Keratinocyte (primary cell): Measurements from ENCODE around the gene HBB. TPM values are rescaled to one million over a fixed set of nuclear protein-coding genes. Genes with fewer than 3 reads are reported as not detected.

Source experiments
- DNase-seq: peaks from one replicate; pipeline ENCODE4 v3.0.0-alpha.2; 2011; ENCODE audit warnings: low read depth, missing footprints, low spot score
- FAIRE-seq: peaks from 2 replicates; lab custom pipeline; 2011; peaks lifted over from hg19 to GRCh38; lab: Jason Lieb, UNC
- H2AFZ ChIP-seq: 2 replicates; pipeline ENCODE4 v1.6.0; 2012; ENCODE audit warnings: low read length, control low read depth, inconsistent platforms; ENCODE audit not compliant: control insufficient read depth
- H3K27ac ChIP-seq: 2 replicates; pipeline ENCODE4 v1.5.1; 2011; ENCODE audit warnings: low read length; ENCODE audit not compliant: control insufficient read depth, insufficient read depth
- H3K27me3 ChIP-seq: 3 replicates; pipeline ENCODE4 v1.6.0; 2011; ENCODE audit warnings: low read length; ENCODE audit not compliant: control insufficient read depth, insufficient read depth; ENCODE audit errors: extremely low read depth
- H3K36me3 ChIP-seq, 2 experiments: 2 replicates in 1 of 2; 3 replicates in 1 of 2; pipeline ENCODE4 v1.5.1; 2011; ENCODE audit warnings: low read length in 2 of 2, mild to moderate bottlenecking in 1 of 2; ENCODE audit not compliant: control insufficient read depth in 2 of 2, insufficient read depth in 2 of 2; ENCODE audit errors: extremely low read depth in 1 of 2
- H3K4me1 ChIP-seq: 3 replicates; pipeline ENCODE4 v1.5.1; 2011; ENCODE audit warnings: low read length; ENCODE audit not compliant: control insufficient read depth, insufficient read depth; ENCODE audit errors: extremely low read depth
- H3K4me2 ChIP-seq: 3 replicates; pipeline ENCODE4 v1.6.0; 2011; ENCODE audit warnings: low read depth, low read length; ENCODE audit not compliant: control insufficient read depth, insufficient read depth; ENCODE audit errors: extremely low read depth
- H3K4me3 ChIP-seq, 3 experiments: fragments of 200-600 bp in 1 of 3; sonication (generic) in 1 of 3; 2 replicates in 2 of 3; 3 replicates in 1 of 3; pipeline ENCODE4 v1.5.1; 2011 to 2016; ENCODE audit warnings: low read length in 3 of 3, mild to moderate bottlenecking in 3 of 3, control low read depth in 2 of 3, inconsistent platforms in 1 of 3, low read depth in 1 of 3, mixed read lengths in 1 of 3, mixed run types in 1 of 3, moderate library complexity in 1 of 3; ENCODE audit not compliant: control insufficient read depth in 2 of 3, insufficient read depth in 2 of 3; ENCODE audit errors: extremely low read depth in 1 of 3
- H3K79me2 ChIP-seq: 2 replicates; pipeline ENCODE4 v1.6.0; 2012; ENCODE audit warnings: low read length; ENCODE audit not compliant: control insufficient read depth, insufficient read depth
- H3K9ac ChIP-seq: 3 replicates; pipeline ENCODE4 v1.6.0; 2011; ENCODE audit warnings: low read length; ENCODE audit not compliant: control insufficient read depth, insufficient read depth; ENCODE audit errors: extremely low read depth
- H3K9me1 ChIP-seq: 3 replicates; pipeline ENCODE4 v1.6.0; 2011; ENCODE audit warnings: low read length; ENCODE audit not compliant: control insufficient read depth, insufficient read depth; ENCODE audit errors: extremely low read depth
- H3K9me3 ChIP-seq: 2 replicates; pipeline ENCODE4 v1.5.1; 2012; ENCODE audit warnings: low read depth, low read length; ENCODE audit not compliant: control insufficient read depth
- H4K20me1 ChIP-seq: 3 replicates; pipeline ENCODE4 v1.6.0; 2011; ENCODE audit warnings: low read length; ENCODE audit not compliant: control insufficient read depth, insufficient read depth; ENCODE audit errors: extremely low read depth
- EZH2 ChIP-seq: IDR thresholded peaks from one replicate; pipeline ENCODE4 v1.6.1; 2012; ENCODE audit warnings: inconsistent platforms, mild to moderate bottlenecking, low read length, moderate library complexity
- dilution Hi-C: fragments of 300-500 bp; cut with MboI; formaldehyde crosslinking; loops from one replicate; pipeline ENCODE4 v1.7.0; 2020; ENCODE audit warnings: low sequenced_read_pairs; ENCODE audit not compliant: extremely low pct_ligation_motif_present
- polyA plus RNA-seq, 5 experiments: library from polyadenylated mRNA; depleted of rRNA in 3 of 5; stranded (reverse) in 3 of 5; stranded (forward) in 1 of 5; unstranded in 1 of 5; fragments of >200 nt; gene quantifications; 1 replicate in 1 of 5; 2 replicates in 3 of 5; 3 replicates in 1 of 5; pipeline versions ENCODE4 v1.2.1 to v1.2.3, GENCODE V29; 2011 to 2012; ENCODE audit warnings: missing spikeins in 2 of 5, low read depth in 1 of 5, low replicate concordance in 1 of 5
- TF ChIP-seq, protein P1 (sequence below), 3 experiments: IDR thresholded peaks in 1 of 3; conservative IDR thresholded peaks in 1 of 3; optimal IDR thresholded peaks in 1 of 3; 2 replicates in 2 of 3; 3 replicates in 1 of 3; pipeline versions ENCODE3 to v1.5.1; 2011; ENCODE audit warnings: low read length in 3 of 3, mild to moderate bottlenecking in 3 of 3, moderate library complexity in 2 of 3, control low read depth in 1 of 3, inconsistent platforms in 1 of 3; ENCODE audit not compliant: insufficient read depth in 2 of 3; ENCODE audit errors: extremely low read depth in 1 of 3

Gene HBB
- polyA plus RNA-seq, 1 donor (not counting 4 experiments of a cell fraction or from before 2014, with no cell fraction given), result not detected

DNA sequence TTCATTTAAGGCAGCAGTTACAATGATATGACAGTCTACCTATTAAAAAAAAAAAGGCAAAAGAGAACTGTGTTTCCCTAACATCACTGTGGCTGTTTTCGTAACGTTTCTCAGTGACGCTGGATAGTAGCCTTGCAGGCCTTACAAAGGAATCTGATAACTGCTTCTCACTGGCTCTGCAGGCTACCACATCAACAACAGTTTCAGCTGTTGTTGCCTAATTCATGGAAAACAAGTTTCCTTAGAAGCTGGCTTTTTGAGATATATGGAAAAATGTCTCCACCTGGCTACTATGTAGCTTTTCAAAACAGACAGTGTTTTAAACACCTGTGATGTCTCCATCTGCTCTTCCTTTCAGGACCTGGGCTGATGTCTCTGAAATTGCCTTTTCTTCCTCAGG lies 30.1 kb downstream of the HBB start:
- FAIRE-seq (no peak), DNase-seq (no peak)
- H3K36me3 ChIP-seq, result no peaks in the 10 kb centered on the region
- H4K20me1 ChIP-seq, result no peaks in the 10 kb centered on the region
- no peak overlapping the region for H3K27ac ChIP-seq
- no peaks in the 10 kb centered on the region for H3K9me1 ChIP-seq
- H3K4me2 ChIP-seq, result no peak overlapping the region
- no peak overlapping the region for H2AFZ ChIP-seq
- H3K79me2 ChIP-seq, result no peaks in the 10 kb centered on the region
- dilution Hi-C loops, result no loop called here
- H3K27me3 ChIP-seq, result no peaks in the 10 kb centered on the region
- TF ChIP-seq, protein P1, sequence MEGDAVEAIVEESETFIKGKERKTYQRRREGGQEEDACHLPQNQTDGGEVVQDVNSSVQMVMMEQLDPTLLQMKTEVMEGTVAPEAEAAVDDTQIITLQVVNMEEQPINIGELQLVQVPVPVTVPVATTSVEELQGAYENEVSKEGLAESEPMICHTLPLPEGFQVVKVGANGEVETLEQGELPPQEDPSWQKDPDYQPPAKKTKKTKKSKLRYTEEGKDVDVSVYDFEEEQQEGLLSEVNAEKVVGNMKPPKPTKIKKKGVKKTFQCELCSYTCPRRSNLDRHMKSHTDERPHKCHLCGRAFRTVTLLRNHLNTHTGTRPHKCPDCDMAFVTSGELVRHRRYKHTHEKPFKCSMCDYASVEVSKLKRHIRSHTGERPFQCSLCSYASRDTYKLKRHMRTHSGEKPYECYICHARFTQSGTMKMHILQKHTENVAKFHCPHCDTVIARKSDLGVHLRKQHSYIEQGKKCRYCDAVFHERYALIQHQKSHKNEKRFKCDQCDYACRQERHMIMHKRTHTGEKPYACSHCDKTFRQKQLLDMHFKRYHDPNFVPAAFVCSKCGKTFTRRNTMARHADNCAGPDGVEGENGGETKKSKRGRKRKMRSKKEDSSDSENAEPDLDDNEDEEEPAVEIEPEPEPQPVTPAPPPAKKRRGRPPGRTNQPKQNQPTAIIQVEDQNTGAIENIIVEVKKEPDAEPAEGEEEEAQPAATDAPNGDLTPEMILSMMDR (optimal IDR thresholded peaks at IDR 0.05 in 1 of 3, IDR thresholded peaks at IDR 0.05 in 1 of 3, conservative IDR thresholded peaks at IDR 0.05 in 1 of 3; ENCODE audit: extremely low read depth in 1 of 3, insufficient read depth in 2 of 3, low read length in 3 of 3), result no peak
- no peak for TF ChIP-seq EZH2
- no peaks in the 10 kb centered on the region for H3K4me1 ChIP-seq
- no peak overlapping the region for H3K4me3 ChIP-seq
- H3K9me3 ChIP-seq, result no peaks in the 10 kb centered on the region
- no peak overlapping the region for H3K9ac ChIP-seq

- Histone ChIP-seq H3K9ac (no peak overlapping the region), H3K4me2 (no peak overlapping the region), H3K9me1 (no peaks in the 10 kb centered on the region), H4K20me1 (no peaks in the 10 kb centered on the region), H3K79me2 (no peaks in the 10 kb centered on the region), H3K27me3 (no peaks in the 10 kb centered on the region), H3K9me3 (no peaks in the 10 kb centered on the region), H3K4me1 (no peaks in the 10 kb centered on the region), H2AFZ (no peak overlapping the region), H3K4me3 (no peak overlapping the region), H3K27ac (no peak overlapping the region), H3K36me3 (no peaks in the 10 kb centered on the region)
- TF ChIP-seq, protein P1 (optimal IDR thresholded peaks at IDR 0.05 in 1 of 3, IDR thresholded peaks at IDR 0.05 in 1 of 3, conservative IDR thresholded peaks at IDR 0.05 in 1 of 3; ENCODE audit: extremely low read depth in 1 of 3, insufficient read depth in 2 of 3, low read length in 3 of 3), result no peak
- TF ChIP-seq EZH2, result no peak
- FAIRE-seq (no peak), DNase-seq (no peak)
- dilution Hi-C loops, result no loop called here
Observed at GRCh38 chr11:5196067-5196466, 30.8 kb downstream of the HBB start.
